GM23338 (cell line): Measurements from ENCODE around the gene STX8.

Source experiments
- EZH2 ChIP-seq: fragments of 200-600 bp; sonication (generic); IDR thresholded peaks from one replicate; pipeline ENCODE4 v1.8.0; 2017; ENCODE audit warnings: antibody characterized with exemption, mild to moderate bottlenecking, low read depth; ENCODE audit not compliant: unreplicated experiment
- EZH2phosphoT487 ChIP-seq: fragments of 200-600 bp; sonication (generic); IDR thresholded peaks from one replicate; pipeline ENCODE4 v1.8.1; 2018; ENCODE audit warnings: antibody characterized with exemption; ENCODE audit not compliant: unreplicated experiment
- JUNB ChIP-seq: IDR thresholded peaks from one replicate; pipeline ENCODE4 v1.6.1; 2016; ENCODE audit warnings: antibody characterized with exemption; ENCODE audit not compliant: unreplicated experiment
- POLR2AphosphoS5 ChIP-seq: IDR thresholded peaks from 2 replicates; pipeline ENCODE4 v1.6.1; 2016; ENCODE audit warnings: antibody characterized with exemption, low read depth
- ZNF114 ChIP-seq: fragments of 250-450 bp; sonication (Bioruptor Pico); IDR thresholded peaks from 2 replicates; pipeline ENCODE4 v1.5.0; 2020; ENCODE audit warnings: mild to moderate bottlenecking, moderate library complexity
- TF ChIP-seq, protein P1 (sequence below), 2 experiments: fragments of 200-600 bp in 1 of 2; sonication (generic) in 1 of 2; conservative IDR thresholded peaks; 2 replicates each; pipeline versions ENCODE4 v1.5.1 to v1.6.1; 2016 to 2017; ENCODE audit warnings: antibody characterized with exemption in 2 of 2, low read depth in 2 of 2, mild to moderate bottlenecking in 2 of 2, moderate library complexity in 1 of 2
- TF ChIP-seq, protein P2 (sequence below): IDR thresholded peaks from one replicate; pipeline ENCODE4 v1.6.1; 2018; ENCODE audit warnings: antibody characterized with exemption; ENCODE audit not compliant: unreplicated experiment

DNA sequence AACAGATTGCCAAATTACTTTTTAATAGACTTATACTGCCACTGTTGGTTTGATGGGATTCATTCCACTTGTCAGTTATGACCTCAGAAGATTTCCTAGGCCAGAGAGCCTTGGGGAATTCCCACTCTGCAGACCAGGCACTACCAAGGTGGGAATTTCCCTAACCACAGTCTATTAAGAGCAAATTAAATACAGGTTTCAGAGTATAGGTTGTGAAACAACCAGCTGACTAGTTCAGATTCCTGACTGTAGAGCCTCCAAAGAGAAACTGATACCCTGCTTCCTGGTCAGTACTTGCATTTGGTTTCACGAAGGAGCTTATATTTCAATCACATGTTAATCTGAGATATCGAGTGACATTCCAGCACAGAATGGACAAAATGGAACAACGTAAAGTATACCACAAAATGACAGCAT is 186.5 kb downstream of the STX8 start:
- TF ChIP-seq, protein P1, sequence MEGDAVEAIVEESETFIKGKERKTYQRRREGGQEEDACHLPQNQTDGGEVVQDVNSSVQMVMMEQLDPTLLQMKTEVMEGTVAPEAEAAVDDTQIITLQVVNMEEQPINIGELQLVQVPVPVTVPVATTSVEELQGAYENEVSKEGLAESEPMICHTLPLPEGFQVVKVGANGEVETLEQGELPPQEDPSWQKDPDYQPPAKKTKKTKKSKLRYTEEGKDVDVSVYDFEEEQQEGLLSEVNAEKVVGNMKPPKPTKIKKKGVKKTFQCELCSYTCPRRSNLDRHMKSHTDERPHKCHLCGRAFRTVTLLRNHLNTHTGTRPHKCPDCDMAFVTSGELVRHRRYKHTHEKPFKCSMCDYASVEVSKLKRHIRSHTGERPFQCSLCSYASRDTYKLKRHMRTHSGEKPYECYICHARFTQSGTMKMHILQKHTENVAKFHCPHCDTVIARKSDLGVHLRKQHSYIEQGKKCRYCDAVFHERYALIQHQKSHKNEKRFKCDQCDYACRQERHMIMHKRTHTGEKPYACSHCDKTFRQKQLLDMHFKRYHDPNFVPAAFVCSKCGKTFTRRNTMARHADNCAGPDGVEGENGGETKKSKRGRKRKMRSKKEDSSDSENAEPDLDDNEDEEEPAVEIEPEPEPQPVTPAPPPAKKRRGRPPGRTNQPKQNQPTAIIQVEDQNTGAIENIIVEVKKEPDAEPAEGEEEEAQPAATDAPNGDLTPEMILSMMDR (conservative IDR thresholded peaks at IDR 0.05; ENCODE audit: low read depth in 2 of 2), result no peak
- TF ChIP-seq ZNF114 (CRISPR knock-in tag), result no peak
- no peak for TF ChIP-seq EZH2
- no peak for TF ChIP-seq EZH2phosphoT487
- TF ChIP-seq POLR2AphosphoS5, result no peak
- TF ChIP-seq JUNB, result no peak
- TF ChIP-seq, protein P2, sequence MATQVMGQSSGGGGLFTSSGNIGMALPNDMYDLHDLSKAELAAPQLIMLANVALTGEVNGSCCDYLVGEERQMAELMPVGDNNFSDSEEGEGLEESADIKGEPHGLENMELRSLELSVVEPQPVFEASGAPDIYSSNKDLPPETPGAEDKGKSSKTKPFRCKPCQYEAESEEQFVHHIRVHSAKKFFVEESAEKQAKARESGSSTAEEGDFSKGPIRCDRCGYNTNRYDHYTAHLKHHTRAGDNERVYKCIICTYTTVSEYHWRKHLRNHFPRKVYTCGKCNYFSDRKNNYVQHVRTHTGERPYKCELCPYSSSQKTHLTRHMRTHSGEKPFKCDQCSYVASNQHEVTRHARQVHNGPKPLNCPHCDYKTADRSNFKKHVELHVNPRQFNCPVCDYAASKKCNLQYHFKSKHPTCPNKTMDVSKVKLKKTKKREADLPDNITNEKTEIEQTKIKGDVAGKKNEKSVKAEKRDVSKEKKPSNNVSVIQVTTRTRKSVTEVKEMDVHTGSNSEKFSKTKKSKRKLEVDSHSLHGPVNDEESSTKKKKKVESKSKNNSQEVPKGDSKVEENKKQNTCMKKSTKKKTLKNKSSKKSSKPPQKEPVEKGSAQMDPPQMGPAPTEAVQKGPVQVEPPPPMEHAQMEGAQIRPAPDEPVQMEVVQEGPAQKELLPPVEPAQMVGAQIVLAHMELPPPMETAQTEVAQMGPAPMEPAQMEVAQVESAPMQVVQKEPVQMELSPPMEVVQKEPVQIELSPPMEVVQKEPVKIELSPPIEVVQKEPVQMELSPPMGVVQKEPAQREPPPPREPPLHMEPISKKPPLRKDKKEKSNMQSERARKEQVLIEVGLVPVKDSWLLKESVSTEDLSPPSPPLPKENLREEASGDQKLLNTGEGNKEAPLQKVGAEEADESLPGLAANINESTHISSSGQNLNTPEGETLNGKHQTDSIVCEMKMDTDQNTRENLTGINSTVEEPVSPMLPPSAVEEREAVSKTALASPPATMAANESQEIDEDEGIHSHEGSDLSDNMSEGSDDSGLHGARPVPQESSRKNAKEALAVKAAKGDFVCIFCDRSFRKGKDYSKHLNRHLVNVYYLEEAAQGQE, result no peak
